K562 (cell line): ENCODE measurements around the gene CTRL. TPM values are rescaled to one million over a fixed set of nuclear protein-coding genes. Genes with fewer than 3 reads are reported as not detected.

Experiments
- CHCHD3 ChIP-seq: fragments of 250-450 bp; sonication (Bioruptor Pico); IDR thresholded peaks from 2 replicates; pipeline ENCODE4 v2.1.2; 2022; ENCODE audit warnings: mild to moderate bottlenecking
- E2F3 ChIP-seq: fragments of 250-450 bp; sonication (Bioruptor Pico); IDR thresholded peaks from 2 replicates; pipeline ENCODE4 v1.4.0; 2020; ENCODE audit warnings: mild to moderate bottlenecking
- HNRNPLL ChIP-seq: fragments of 200-400 bp; formaldehyde crosslinking; IDR thresholded peaks from 2 replicates; pipeline ENCODE4 v1.6.1; 2017; ENCODE audit warnings: low read length, low read depth, mild to moderate bottlenecking; ENCODE audit not compliant: poor library complexity, severe bottlenecking
- JUND ChIP-seq, 2 experiments: IDR thresholded peaks; 2 replicates in 1 of 2; 3 replicates in 1 of 2; pipeline ENCODE4 v1.6.1; 2011; ENCODE audit warnings: borderline replicate concordance in 2 of 2, low read depth in 2 of 2, low read length in 2 of 2, improper control_type of control experiment in 1 of 2, missing biosample characterization in 1 of 2, missing genetic modification characterization in 1 of 2, missing genetic modification reagents in 1 of 2
- MAX ChIP-seq: sonication (generic); formaldehyde crosslinking; IDR thresholded peaks from 2 replicates; pipeline ENCODE4 v1.9.0; 2022; ENCODE audit warnings: mild to moderate bottlenecking, missing genetic modification reagents
- MCM3 ChIP-seq: fragments of 450-650 bp; IDR thresholded peaks from 2 replicates; pipeline ENCODE4 v1.6.1; 2016
- MNT ChIP-seq, 2 experiments: fragments of 450-650 bp; conservative IDR thresholded peaks; 2 replicates each; pipeline ENCODE4 v1.6.1; 2017; ENCODE audit warnings: mild to moderate bottlenecking in 2 of 2, moderate library complexity in 2 of 2
- POLR2A ChIP-seq: fragments of 450-650 bp; conservative IDR thresholded peaks from 2 replicates; pipeline ENCODE4 v1.6.1; 2016
- POLR2G ChIP-seq: fragments of 200-400 bp; formaldehyde crosslinking; IDR thresholded peaks from 2 replicates; pipeline ENCODE4 v1.6.1; 2017; ENCODE audit warnings: low read depth, mild to moderate bottlenecking, antibody characterized with exemption, low read length, moderate library complexity
- SAP30 ChIP-seq: fragments of 200-600 bp; sonication (generic); IDR thresholded peaks from 2 replicates; pipeline ENCODE4 v1.6.1; 2012; ENCODE audit warnings: borderline replicate concordance, low read depth, mild to moderate bottlenecking, moderate library complexity, low read length, control low read depth, inconsistent platforms; ENCODE audit not compliant: insufficient read depth, poor library complexity, severe bottlenecking
- SMAD2 ChIP-seq: fragments of 150-350 bp; IDR thresholded peaks from 2 replicates; pipeline ENCODE4 v1.6.1; 2014; ENCODE audit warnings: low read depth, mild to moderate bottlenecking, low read length
- ZBTB12 ChIP-seq: fragments of 250-450 bp; sonication (Bioruptor Pico); IDR thresholded peaks from 2 replicates; pipeline ENCODE4 v1.4.0; 2020
- ZBTB34 ChIP-seq: fragments of 250-450 bp; sonication (Bioruptor Pico); IDR thresholded peaks from 2 replicates; pipeline ENCODE4 v1.8.0; 2021; ENCODE audit warnings: mild to moderate bottlenecking, moderate library complexity
- ZNF280A ChIP-seq: fragments of 450-650 bp; IDR thresholded peaks from 2 replicates; pipeline ENCODE4 v1.6.1; 2018; ENCODE audit warnings: mild to moderate bottlenecking, low read depth; ENCODE audit not compliant: partially characterized antibody
- ZNF408 ChIP-seq: fragments of 250-450 bp; sonication (Bioruptor Pico); IDR thresholded peaks from 2 replicates; pipeline ENCODE4 v1.4.0; 2020; ENCODE audit warnings: low read depth, mild to moderate bottlenecking, moderate library complexity
- ZNF639 ChIP-seq, 2 experiments: fragments of 200-800 bp in 1 of 2; sonication (Bioruptor generic) in 1 of 2; sonication (generic) in 1 of 2; formaldehyde crosslinking in 1 of 2; IDR thresholded peaks in 1 of 2; conservative IDR thresholded peaks in 1 of 2; 2 replicates each; pipeline versions ENCODE4 v1.5.0 to v1.6.1; 2016 to 2020; ENCODE audit warnings: missing compliant biosample characterization in 1 of 2, missing genetic modification characterization in 1 of 2, missing genetic modification reagents in 1 of 2
- ZNF780A ChIP-seq: fragments of 250-450 bp; sonication (Bioruptor Pico); IDR thresholded peaks from 2 replicates; pipeline ENCODE4 v1.5.0; 2021; ENCODE audit warnings: mild to moderate bottlenecking
- polyA plus RNA-seq, 8 experiments: library from polyadenylated mRNA; depleted of rRNA in 4 of 8; stranded (reverse) in 5 of 8; unstranded in 3 of 8; fragments of >200 nt; fragmentation: Nextera tagmentation in 2 of 8; fragmentation: Illumina TruSeq in 1 of 8; extraction: Ambion mirVana in 2 of 8; extraction: Trizol in 1 of 8; gene quantifications; 2 replicates each; pipeline versions ENCODE4 v1.2.1 to v1.2.3, GENCODE V29; 2011 to 2014; ENCODE audit warnings: inconsistent platforms in 1 of 8, missing spikeins in 1 of 8
- total RNA-seq, 7 experiments: library from RNA; depleted of rRNA in 6 of 7; stranded (reverse); fragments of >200 nt in 6 of 7; fragmentation: Illumina TruSeq in 2 of 7; extraction: Trizol in 2 of 7; gene quantifications; 2 replicates each; pipeline versions ENCODE4 v1.2.1 to v1.2.3, GENCODE V29; 2011 to 2021; ENCODE audit warnings: low replicate concordance in 1 of 7

Gene CTRL
- total and polyA plus RNA-seq, 9 of the 15 experiments (the other 6 are each of a cell fraction or from before 2014, with no cell fraction given), result 1.4 to 5.6 (median 2.5) TPM

- TF ChIP-seq CHCHD3 (CRISPR knock-in tag) (no peak), ZNF639 (CRISPR knock-in tag; conservative IDR thresholded peaks at IDR 0.05 in 1 of 2, IDR thresholded peaks at IDR 0.05 in 1 of 2) (peak in 1 of 2 experiments; percentile 52; a peak in 2 of 4 replicates), POLR2G (peak; percentile 93), ZBTB12 (CRISPR knock-in tag) (peak; percentile 90), HNRNPLL (peak; percentile 84), JUND (IDR thresholded peaks at IDR 0.05; ENCODE audit: borderline replicate concordance, low read depth, low read length) (peak; percentile 3; the same call in 1 of the 2 replicates), JUND (tag; IDR thresholded peaks at IDR 0.05; ENCODE audit: borderline replicate concordance, low read depth, low read length) (no peak), ZNF780A (CRISPR knock-in tag) (no peak), MAX (CRISPR knock-in tag) (peak; percentile 48; the same call in 1 of the 2 replicates), E2F3 (CRISPR knock-in tag) (peak; percentile 43; the same call in 1 of the 2 replicates), ZNF280A (no peak), SMAD2 (no peak), POLR2A (peak; percentile 47), SAP30 (peak; percentile 73), ZBTB34 (CRISPR knock-in tag) (no peak), MCM3 (no peak), ZNF408 (CRISPR knock-in tag) (no peak), MNT (conservative IDR thresholded peaks at IDR 0.05) (peak in 1 of 2 experiments; percentile 19; a peak in 1 of 4 replicates)
Measured at GRCh38 chr16:67892899-67893742, 38.5 kb downstream of the CTRL start, which contains the start of gene PSKH1 (continued).
